ENCODE measurements around the gene SOAT2. TPM values are rescaled to one million over a fixed set of nuclear protein-coding genes. Genes with fewer than 3 reads are reported as not detected.

SOAT2 gene
- total RNA-seq, 1 experiment from 2014 or later: not detected

- no peaks in the 10 kb centered on the region for H3K9me3 ChIP-seq (ENCODE audit: low read depth, low read length, poor library complexity, severe bottlenecking)
- intact Hi-C loops (cut with micrococcal nuclease; ENCODE audit: unreplicated experiment): no loop called here
- no peak for DNase-seq (ENCODE audit: low spot score)
- no peak overlapping the region for H3K4me3 ChIP-seq (ENCODE audit: low read depth, low read length, poor library complexity, severe bottlenecking)
- TF ChIP-seq CTCF (conservative IDR thresholded peaks at IDR 0.05; ENCODE audit: low read depth, low read length): no peak
- TF ChIP-seq EZH2 (IDR thresholded peaks at IDR 0.05; ENCODE audit: borderline replicate concordance, low read depth, low read length, poor library complexity, severe bottlenecking): no peak
- POLR2A ChIA-PET (ENCODE audit: low non-redundant PET): no interaction called here
- peaks cover 13% of the 10 kb centered on the region for H3K36me3 ChIP-seq (ENCODE audit: insufficient read depth, low read length, poor library complexity, severe bottlenecking)
- no TSS peak for BruUV-seq (replicated peaks)
- no peaks in the 10 kb centered on the region for H3K4me1 ChIP-seq (ENCODE audit: insufficient read depth, low read length, poor library complexity, severe bottlenecking)
- H3K27ac ChIP-seq (ENCODE audit: low read depth, low read length, poor library complexity, severe bottlenecking): no peak overlapping the region
- CTCF ChIA-PET: no interaction called here
- H3K27me3 ChIP-seq (replicated peaks; ENCODE audit: insufficient read depth, low read depth, low read length, poor library complexity): no peaks in the 10 kb centered on the region
These were observed 41.0 kb upstream of the SOAT2 start for GRCh38 chr12:53062011-53062961.

GRCh38 chr12:53062977-53063707 lies 40.1 kb upstream of the SOAT2 start:
- no peak overlapping the region for H3K4me3 ChIP-seq (ENCODE audit: low read depth, low read length, poor library complexity, severe bottlenecking)
- H3K4me1 ChIP-seq (ENCODE audit: insufficient read depth, low read length, poor library complexity, severe bottlenecking): no peaks in the 10 kb centered on the region
- no TSS peak for BruUV-seq (replicated peaks)
- ChIA-PET POLR2A (ENCODE audit: low non-redundant PET) (no interaction called here), CTCF (interaction anchor here (0.6 kb wide), 1 partner anchor 68 kb away, joined by 4 read pairs; no protein-coding TSS in a partner anchor)
- H3K36me3 ChIP-seq (ENCODE audit: insufficient read depth, low read length, poor library complexity, severe bottlenecking): peaks cover 13% of the 10 kb centered on the region
- intact Hi-C loops (cut with micrococcal nuclease; ENCODE audit: unreplicated experiment): no loop called here
- DNase-seq (ENCODE audit: low spot score): no peak
- no peaks in the 10 kb centered on the region for H3K27me3 ChIP-seq (replicated peaks; ENCODE audit: insufficient read depth, low read depth, low read length, poor library complexity)
- no peaks in the 10 kb centered on the region for H3K9me3 ChIP-seq (ENCODE audit: low read depth, low read length, poor library complexity, severe bottlenecking)
- TF ChIP-seq CTCF (conservative IDR thresholded peaks at IDR 0.05; ENCODE audit: low read depth, low read length): no peak
- H3K27ac ChIP-seq (ENCODE audit: low read depth, low read length, poor library complexity, severe bottlenecking): no peak overlapping the region

DNA sequence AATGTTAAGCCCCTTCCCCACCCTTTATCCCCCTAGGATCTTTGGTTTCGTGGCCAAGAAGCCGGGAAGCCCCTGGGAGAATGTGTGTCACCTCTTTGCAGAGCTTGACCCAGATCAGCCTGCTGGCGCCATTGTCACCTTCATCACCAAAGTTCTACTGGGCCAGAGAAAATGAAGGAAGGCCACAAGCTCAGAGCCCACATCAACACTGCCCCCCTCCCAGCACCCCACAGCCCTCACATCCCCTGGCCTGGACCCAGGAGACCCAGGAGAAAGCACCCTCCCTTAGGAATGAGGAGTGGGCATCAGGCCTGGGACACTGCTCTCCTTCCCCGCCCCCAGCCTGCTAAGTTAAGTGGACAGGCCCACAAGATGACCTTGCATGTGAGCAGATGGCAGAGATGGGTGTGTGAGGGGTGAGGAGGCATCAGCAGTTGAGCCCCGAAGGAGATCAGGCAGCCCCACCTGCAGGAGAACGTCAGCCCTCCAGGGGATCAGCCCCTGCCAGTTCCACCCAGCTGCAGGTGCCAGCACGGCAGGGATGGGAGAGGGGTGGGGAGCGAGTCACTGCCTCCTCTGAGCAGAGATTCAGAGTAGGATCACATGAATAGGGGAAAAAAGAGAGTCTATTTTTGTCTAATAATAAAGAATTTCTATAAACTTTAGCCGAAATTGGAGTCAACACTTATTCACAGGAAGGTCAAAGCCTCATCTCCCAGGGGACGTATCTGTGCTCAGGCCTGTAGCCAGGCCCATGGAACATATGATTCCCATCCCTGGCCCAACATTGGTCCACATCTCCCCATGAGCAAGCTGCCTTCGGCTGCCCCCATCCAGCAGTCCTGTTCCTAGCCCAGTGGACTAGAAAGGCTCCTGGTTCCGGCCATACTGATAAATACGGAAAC lies 39.3 kb upstream of the SOAT2 start:
- H3K4me3 ChIP-seq (ENCODE audit: low read depth, low read length, poor library complexity, severe bottlenecking): no peak overlapping the region
- no peaks in the 10 kb centered on the region for H3K9me3 ChIP-seq (ENCODE audit: low read depth, low read length, poor library complexity, severe bottlenecking)
- CTCF ChIA-PET: interaction anchor here (0.6 to 3.0 kb wide), 3 partner anchors 68 to 444 kb away, joined by 3 to 14 read pairs (median 4); no protein-coding TSS in a partner anchor
- H3K4me1 ChIP-seq (ENCODE audit: insufficient read depth, low read length, poor library complexity, severe bottlenecking): no peaks in the 10 kb centered on the region
- intact Hi-C loops (cut with micrococcal nuclease; ENCODE audit: unreplicated experiment): no loop called here
- POLR2A ChIA-PET (ENCODE audit: low non-redundant PET): no interaction called here
- no peaks in the 10 kb centered on the region for H3K27me3 ChIP-seq (replicated peaks; ENCODE audit: insufficient read depth, low read depth, low read length, poor library complexity)
- no peak overlapping the region for H3K27ac ChIP-seq (ENCODE audit: low read depth, low read length, poor library complexity, severe bottlenecking)
- no TSS peak for BruUV-seq (replicated peaks)
- peaks cover 13% of the 10 kb centered on the region for H3K36me3 ChIP-seq (ENCODE audit: insufficient read depth, low read length, poor library complexity, severe bottlenecking)
- TF ChIP-seq CTCF (conservative IDR thresholded peaks at IDR 0.05; ENCODE audit: low read depth, low read length) (no peak), EZH2 (IDR thresholded peaks at IDR 0.05; ENCODE audit: borderline replicate concordance, low read depth, low read length, poor library complexity, severe bottlenecking) (no peak)
- no peak for DNase-seq (ENCODE audit: low spot score)
